Stimulated activated naive CD8-positive, alpha-beta T cell treated with anti-CD3 and anti-CD28 coated beads, Interleukin-15, Interleukin-2, amounts not matched to agents 100 ng/mL and 50 ng/mL, for 24 hours (primary cell): Measurements from ENCODE around the gene SP140L.
"Not testable (repeated sequence)": the region's sequence is repeated elsewhere in the genome, so short reads cannot be mapped to it uniquely, and the experiment has no call there.

Experiments used
- H3K27ac Mint-ChIP-seq: one replicate; pipeline ENCODE4 v1.8.0; 2021; ENCODE audit warnings: mild to moderate bottlenecking, mixed read lengths
- H3K27me3 Mint-ChIP-seq: one replicate; pipeline ENCODE4 v1.8.0; 2021; ENCODE audit warnings: mixed read lengths
- H3K36me3 Mint-ChIP-seq: one replicate; pipeline ENCODE4 v1.8.0; 2021; ENCODE audit warnings: low read depth, mixed read lengths
- H3K4me1 Mint-ChIP-seq: one replicate; pipeline ENCODE4 v1.8.0; 2021; ENCODE audit warnings: low read depth, mixed read lengths
- H3K4me3 Mint-ChIP-seq: one replicate; pipeline ENCODE4 v1.8.0; 2021; ENCODE audit warnings: mild to moderate bottlenecking, mixed read lengths
- H3K9me3 Mint-ChIP-seq: one replicate; pipeline ENCODE4 v1.8.0; 2021; ENCODE audit warnings: mixed read lengths

The SP140L gene

GRCh38 chr2:230384986-230385385 lies 58.0 kb downstream of the SP140L start:
- Mint-ChIP-seq H3K4me1 (no peaks in the 10 kb centered on the region), H3K27me3 (no peaks in the 10 kb centered on the region), H3K36me3 (peaks cover 83% of the 10 kb centered on the region), H3K27ac (no peak overlapping the region), H3K4me3 (no peak overlapping the region), H3K9me3 (no peaks in the 10 kb centered on the region)

GRCh38 chr2:230394301-230394700 lies 67.3 kb downstream of the SP140L start:
- no peaks in the 10 kb centered on the region for H3K9me3 Mint-ChIP-seq
- no peak overlapping the region for H3K4me3 Mint-ChIP-seq
- no peaks in the 10 kb centered on the region for H3K4me1 Mint-ChIP-seq
- no peak overlapping the region for H3K27ac Mint-ChIP-seq
- peaks cover 84% of the 10 kb centered on the region for H3K36me3 Mint-ChIP-seq
- H3K27me3 Mint-ChIP-seq: no peaks in the 10 kb centered on the region

- peaks cover 74% of the 10 kb centered on the region for H3K36me3 Mint-ChIP-seq
- not testable (repeated sequence) for H3K27ac Mint-ChIP-seq, H3K9me3 Mint-ChIP-seq, H3K27me3 Mint-ChIP-seq, H3K4me1 Mint-ChIP-seq, H3K4me3 Mint-ChIP-seq
Observed at GRCh38 chr2:230398698-230399097, 71.7 kb downstream of the SP140L start.

- Mint-ChIP-seq H3K36me3 (peaks cover 66% of the 10 kb centered on the region), H3K27me3 (no peaks in the 10 kb centered on the region), H3K4me1 (no peaks in the 10 kb centered on the region), H3K27ac (no peak overlapping the region), H3K4me3 (no peak overlapping the region), H3K9me3 (no peaks in the 10 kb centered on the region)
Observed at GRCh38 chr2:230400041-230400440, 73.0 kb downstream of the SP140L start.

- H3K27ac Mint-ChIP-seq: no peak overlapping the region
- H3K9me3 Mint-ChIP-seq: no peaks in the 10 kb centered on the region
- H3K4me1 Mint-ChIP-seq: no peaks in the 10 kb centered on the region
- H3K36me3 Mint-ChIP-seq: peaks cover 66% of the 10 kb centered on the region
- H3K27me3 Mint-ChIP-seq: no peaks in the 10 kb centered on the region
- H3K4me3 Mint-ChIP-seq: no peak overlapping the region
Observed at GRCh38 chr2:230400454-230400853, 73.5 kb downstream of the SP140L start.

GRCh38 chr2:230401026-230401425 lies 74.0 kb downstream of the SP140L start:
- not testable (repeated sequence) for H3K9me3 Mint-ChIP-seq, H3K27me3 Mint-ChIP-seq, H3K4me3 Mint-ChIP-seq, H3K27ac Mint-ChIP-seq, H3K4me1 Mint-ChIP-seq
- peaks cover 62% of the 10 kb centered on the region for H3K36me3 Mint-ChIP-seq

GRCh38 chr2:230403746-230404145 lies 76.8 kb downstream of the SP140L start:
- Mint-ChIP-seq H3K4me1 (peaks cover 3% of the 10 kb centered on the region), H3K9me3 (no peaks in the 10 kb centered on the region), H3K27me3 (no peaks in the 10 kb centered on the region), H3K27ac (no peak overlapping the region), H3K36me3 (peaks cover 51% of the 10 kb centered on the region), H3K4me3 (no peak overlapping the region)

- Mint-ChIP-seq H3K4me3 (no peak overlapping the region), H3K9me3 (no peaks in the 10 kb centered on the region), H3K4me1 (peaks cover 23% of the 10 kb centered on the region), H3K27ac (no peak overlapping the region), H3K36me3 (peaks cover 38% of the 10 kb centered on the region), H3K27me3 (no peaks in the 10 kb centered on the region)
Observed at GRCh38 chr2:230405824-230406223, 78.8 kb downstream of the SP140L start.

GRCh38 chr2:230408244-230408842 lies 81.3 kb downstream of the SP140L start:
- Mint-ChIP-seq H3K4me3 (no peak overlapping the region), H3K36me3 (peaks cover 22% of the 10 kb centered on the region), H3K27ac (no peak overlapping the region), H3K4me1 (peaks cover 44% of the 10 kb centered on the region), H3K9me3 (no peaks in the 10 kb centered on the region), H3K27me3 (no peaks in the 10 kb centered on the region)

GRCh38 chr2:230409316-230409715 lies 82.3 kb downstream of the SP140L start:
- not testable (repeated sequence) for H3K27ac Mint-ChIP-seq, H3K9me3 Mint-ChIP-seq, H3K4me3 Mint-ChIP-seq, H3K27me3 Mint-ChIP-seq
- peaks cover 54% of the 10 kb centered on the region for H3K4me1 Mint-ChIP-seq
- peaks cover 18% of the 10 kb centered on the region for H3K36me3 Mint-ChIP-seq

GRCh38 chr2:230410263-230410662 lies 83.3 kb downstream of the SP140L start:
- H3K9me3 Mint-ChIP-seq: no peaks in the 10 kb centered on the region
- H3K4me1 Mint-ChIP-seq: peaks cover 64% of the 10 kb centered on the region
- H3K36me3 Mint-ChIP-seq: peaks cover 11% of the 10 kb centered on the region

GRCh38 chr2:230410861-230411569 lies 84.0 kb downstream of the SP140L start:
- no peaks in the 10 kb centered on the region for H3K9me3 Mint-ChIP-seq
- H3K4me1 Mint-ChIP-seq: peaks cover 71% of the 10 kb centered on the region
- peak overlapping the region; percentile 96 for H3K4me3 Mint-ChIP-seq
- peaks cover 8% of the 10 kb centered on the region for H3K36me3 Mint-ChIP-seq
- H3K27me3 Mint-ChIP-seq: no peaks in the 10 kb centered on the region
- peak overlapping the region; percentile 98 for H3K27ac Mint-ChIP-seq

More at GRCh38 chr2:230410263-230410662, 83.3 kb downstream of the SP140L start:
- Mint-ChIP-seq H3K4me3 (no peak overlapping the region), H3K27me3 (no peaks in the 10 kb centered on the region), H3K27ac (no peak overlapping the region)

GRCh38 chr2:230411570-230412370 lies 84.8 kb downstream of the SP140L start:
- peaks cover 71% of the 10 kb centered on the region for H3K4me1 Mint-ChIP-seq

GRCh38 chr2:230412371-230412711 lies 85.3 kb downstream of the SP140L start:
- Mint-ChIP-seq H3K4me3 (peak overlapping the region; percentile 96), H3K9me3 (no peaks in the 10 kb centered on the region), H3K27ac (peak overlapping the region; percentile 98), H3K27me3 (no peaks in the 10 kb centered on the region), H3K4me1 (peaks cover 71% of the 10 kb centered on the region), H3K36me3 (peaks cover 3% of the 10 kb centered on the region)

More at GRCh38 chr2:230411570-230412370, 84.8 kb downstream of the SP140L start:
- Mint-ChIP-seq H3K36me3 (peaks cover 8% of the 10 kb centered on the region), H3K27me3 (no peaks in the 10 kb centered on the region), H3K4me3 (peak overlapping the region; percentile 96), H3K9me3 (no peaks in the 10 kb centered on the region), H3K27ac (peak overlapping the region; percentile 98)

- Mint-ChIP-seq H3K27me3 (no peaks in the 10 kb centered on the region), H3K9me3 (no peaks in the 10 kb centered on the region), H3K4me1 (peaks cover 75% of the 10 kb centered on the region), H3K36me3 (peaks cover 4% of the 10 kb centered on the region), H3K27ac (peak overlapping the region; percentile 40), H3K4me3 (peak overlapping the region; percentile 96)
Observed at GRCh38 chr2:230412846-230413245, 85.9 kb downstream of the SP140L start.
